Frontal cortex (tissue), 4 donors: ENCODE measurements around the gene PSMD10. TPM values are rescaled to one million over a fixed set of nuclear protein-coding genes. Genes with fewer than 3 reads are reported as not detected.

ENCODE experiments used
- DNase-seq, 2 donors: peaks; one replicate each; pipeline ENCODE4 v3.0.0; 2012; ENCODE audit warnings: low spot score in 2 of 2
- FAIRE-seq: peaks from 2 replicates; lab custom pipeline; 2012; peaks lifted over from hg19 to GRCh38; lab: Jason Lieb, UNC
- total RNA-seq: library from RNA; depleted of rRNA; stranded (reverse); fragments of >200 nt; gene quantifications from one replicate; pipeline ENCODE4 v1.2.3, GENCODE V29; 2014
- donor health status: control.
- donor health status: control.
- donor health status: control.

The PSMD10 gene, protein sequence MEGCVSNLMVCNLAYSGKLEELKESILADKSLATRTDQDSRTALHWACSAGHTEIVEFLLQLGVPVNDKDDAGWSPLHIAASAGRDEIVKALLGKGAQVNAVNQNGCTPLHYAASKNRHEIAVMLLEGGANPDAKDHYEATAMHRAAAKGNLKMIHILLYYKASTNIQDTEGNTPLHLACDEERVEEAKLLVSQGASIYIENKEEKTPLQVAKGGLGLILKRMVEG
- total RNA-seq = 124 TPM

DNA sequence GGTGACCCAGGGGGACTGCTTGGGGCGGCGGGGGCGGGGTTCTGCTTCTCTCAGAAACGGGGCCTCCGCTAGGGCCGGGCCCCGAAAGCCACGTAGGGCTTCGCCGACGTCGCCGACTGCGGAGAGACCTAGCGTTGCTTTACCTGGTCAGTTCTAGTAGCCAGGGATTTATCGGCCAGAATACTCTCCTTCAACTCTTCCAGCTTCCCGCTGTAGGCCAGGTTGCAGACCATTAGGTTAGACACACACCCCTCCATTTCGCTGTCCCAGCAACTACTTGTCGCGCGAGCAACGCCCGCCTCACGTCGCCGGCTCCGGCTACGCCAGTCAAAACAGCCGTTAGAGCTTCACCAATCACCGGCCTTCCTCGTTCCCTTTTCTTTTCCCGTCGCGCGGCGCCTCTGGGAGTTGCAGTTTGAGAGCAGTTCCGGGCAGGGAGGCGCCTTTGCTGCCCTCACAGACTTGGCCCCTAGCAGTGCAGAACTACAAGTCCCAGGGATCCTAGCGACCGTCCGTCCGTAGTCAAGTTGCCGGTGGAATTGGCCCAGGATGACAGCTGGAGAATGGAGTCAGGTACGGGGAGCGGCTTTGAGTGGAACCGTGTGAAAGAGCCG lies at the start of gene PSMD10, which contains the start of gene ATG4A:
TSS of gene PSMD10 (minus strand) at position 279 of the 614 bp plus-strand sequence. CDS start at position 257, 22 bp downstream.
TSS of gene ATG4A (plus strand) at position 515 of the 614 bp plus-strand sequence. CDS start at position 564, 49 bp downstream.
- DNase-seq (peak; percentile 37 to 60), FAIRE-seq (no peak)

DNA sequence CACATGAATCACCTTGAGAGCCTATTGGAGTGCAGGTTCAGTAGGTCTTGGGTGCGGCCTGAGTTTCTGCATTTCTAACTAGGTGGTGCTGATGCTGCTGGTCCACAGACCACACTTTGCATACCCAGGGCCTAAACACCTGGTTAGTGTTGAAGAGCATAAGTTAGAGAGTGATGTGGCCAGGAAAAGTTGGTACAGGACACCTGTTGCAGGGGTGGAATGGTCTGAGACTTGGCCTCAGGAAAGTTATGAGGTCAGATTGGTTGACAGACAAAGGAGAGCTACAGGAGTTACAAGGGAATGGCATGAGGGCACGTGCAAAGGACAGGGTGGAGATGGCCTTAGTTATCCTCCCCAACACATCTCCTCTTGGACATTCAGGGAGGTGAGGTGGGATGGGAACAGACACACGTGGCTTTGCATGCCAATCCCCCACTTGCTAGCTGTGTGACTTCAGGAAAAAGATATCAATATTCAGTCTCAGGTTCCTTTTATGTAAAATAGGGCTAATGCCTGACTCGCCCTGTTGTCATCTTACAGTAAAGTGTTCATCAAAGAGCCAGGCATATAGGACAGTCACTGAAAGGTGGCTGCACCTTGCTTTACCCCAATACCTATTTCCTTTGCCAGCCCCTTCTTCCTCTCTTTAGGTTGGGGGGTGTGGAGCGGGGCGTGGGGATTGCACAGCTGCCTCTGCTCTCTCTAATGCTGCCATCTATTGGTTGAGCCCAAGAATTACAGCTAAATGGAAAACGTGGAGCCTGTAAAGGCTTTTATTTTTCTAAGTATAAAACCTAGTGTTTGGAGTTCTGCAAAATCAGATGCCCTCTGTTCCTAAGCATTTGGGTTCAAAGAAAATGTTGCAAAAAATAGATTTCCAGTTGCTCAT lies 47.7 kb upstream of the PSMD10 start:
- FAIRE-seq = no peak

GRCh38 chrX:108134724-108135123 lies 43.4 kb upstream of the PSMD10 start:
- DNase-seq (no peak), FAIRE-seq (no peak)

More for the DNA sequence above, 47.7 kb upstream of the PSMD10 start:
- DNase-seq = no peak

- no peak for FAIRE-seq
- no peak for DNase-seq
These were observed 41.5 kb upstream of the PSMD10 start for GRCh38 chrX:108132876-108133275.

DNA sequence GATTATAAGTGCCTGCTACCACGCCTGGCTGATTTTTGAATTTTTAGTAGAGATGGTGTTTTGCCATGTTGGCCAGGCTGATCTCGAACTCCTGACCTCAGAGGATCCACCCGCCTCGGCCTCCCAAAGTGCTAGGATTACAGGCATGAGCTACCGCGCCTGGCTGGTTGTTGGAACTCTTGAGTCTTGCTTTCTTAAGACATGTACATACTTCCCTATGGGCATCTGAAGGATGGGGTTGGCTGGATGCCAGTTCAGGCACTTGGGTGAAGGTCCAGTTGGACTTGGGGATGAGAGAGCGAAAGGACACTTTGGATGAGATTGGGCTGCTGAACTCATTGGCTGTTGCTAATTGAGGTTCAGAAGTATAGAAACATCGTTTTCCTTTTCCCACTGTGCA lies 40.7 kb upstream of the PSMD10 start:
- FAIRE-seq (no peak), DNase-seq (no peak)

- FAIRE-seq (no peak), DNase-seq (no peak)
These were observed 40.1 kb upstream of the PSMD10 start for GRCh38 chrX:108131471-108131870.

- FAIRE-seq (no peak), DNase-seq (no peak)
These were observed 39.5 kb upstream of the PSMD10 start for GRCh38 chrX:108130889-108131288.

DNA sequence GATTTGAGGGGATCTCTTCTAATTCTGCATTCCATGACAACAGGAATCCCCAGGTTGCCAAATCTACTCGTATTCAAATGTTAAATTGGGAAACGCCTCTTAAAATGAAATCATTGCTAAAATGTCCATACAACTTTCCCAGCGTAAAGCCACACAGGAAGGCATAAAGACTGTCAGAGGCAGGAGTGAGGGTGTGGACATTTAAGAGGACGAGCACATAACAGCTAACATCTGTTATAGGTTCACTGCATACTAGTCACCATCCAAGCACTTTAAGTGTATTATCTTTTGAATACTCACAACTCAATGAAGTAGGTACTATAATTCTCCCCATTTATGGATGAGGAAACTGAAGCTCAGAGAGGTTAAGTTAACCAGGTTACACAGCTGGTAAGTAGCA lies 35.8 kb upstream of the PSMD10 start:
- no peak for FAIRE-seq
- no peak for DNase-seq

DNA sequence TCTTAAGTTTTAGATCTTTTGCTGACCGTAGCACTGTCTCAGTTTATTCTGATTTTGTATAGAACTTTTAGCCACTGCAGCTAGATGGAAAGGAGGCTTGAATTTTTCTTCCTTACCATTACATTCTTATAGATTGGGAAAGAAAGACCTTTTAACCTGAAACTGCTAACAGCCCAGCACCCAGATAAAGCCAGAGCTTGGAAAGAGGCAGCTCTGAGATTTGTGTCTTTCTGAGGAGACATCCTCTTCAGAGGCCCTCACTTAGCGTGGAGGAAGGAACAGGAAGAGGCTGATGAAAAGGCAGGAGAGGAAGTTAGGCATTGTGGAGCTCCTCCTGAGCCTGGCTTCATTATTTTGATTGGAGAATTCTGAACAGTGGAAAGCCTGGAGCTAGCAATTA lies 35.3 kb upstream of the PSMD10 start:
- FAIRE-seq = no peak
- no peak for DNase-seq

GRCh38 chrX:108123591-108124366 lies 32.4 kb upstream of the PSMD10 start:
- DNase-seq (no peak), FAIRE-seq (no peak)

DNA sequence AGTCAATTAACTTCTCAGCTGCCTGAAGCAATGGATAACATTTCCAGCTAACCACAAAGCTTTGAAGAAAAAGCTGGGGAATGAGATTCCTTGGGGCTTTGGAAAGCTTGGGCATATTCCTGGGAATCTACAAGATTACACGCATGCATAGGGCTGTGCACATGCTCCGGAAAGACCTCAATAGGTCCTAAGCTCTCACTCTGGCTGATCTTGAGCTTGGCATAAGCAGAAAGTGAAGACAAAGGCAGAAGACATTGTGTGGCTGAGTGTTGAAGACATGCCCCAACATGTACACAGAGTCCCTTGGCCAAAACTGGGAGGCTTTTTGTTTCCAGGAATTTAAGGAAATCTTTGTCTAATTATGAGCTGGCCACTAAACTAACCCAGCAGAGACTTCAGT lies 31.4 kb upstream of the PSMD10 start:
- DNase-seq = no peak
- no peak for FAIRE-seq

- FAIRE-seq = no peak
These were observed 29.9 kb upstream of the PSMD10 start for GRCh38 chrX:108121291-108121690.

GRCh38 chrX:108117988-108118387 lies 26.6 kb upstream of the PSMD10 start:
- DNase-seq (no peak), FAIRE-seq (no peak)

More at GRCh38 chrX:108121291-108121690, 29.9 kb upstream of the PSMD10 start:
- no peak for DNase-seq

- no peak for DNase-seq
- no peak for FAIRE-seq
These were observed 23.2 kb upstream of the PSMD10 start for GRCh38 chrX:108114541-108114940.

DNA sequence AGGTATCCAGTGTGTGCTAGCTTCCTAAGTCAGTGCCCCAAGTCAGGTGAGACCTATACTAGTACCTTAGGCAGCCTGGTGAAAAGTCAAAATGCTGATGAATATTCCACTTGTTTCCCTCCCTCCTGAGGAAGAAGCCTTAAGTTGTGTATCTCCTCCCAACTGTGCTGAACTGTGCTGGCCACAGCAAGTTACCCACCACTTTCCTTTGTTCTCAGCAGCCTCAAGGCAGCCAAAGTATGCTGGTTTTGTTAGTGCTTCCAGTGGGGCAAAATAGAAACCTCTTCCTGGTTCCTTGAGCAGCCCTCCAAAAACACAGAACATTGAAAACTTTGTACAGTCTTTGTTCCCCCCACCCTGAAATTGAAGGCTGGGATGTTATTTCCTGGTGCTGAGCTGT lies 14.1 kb upstream of the PSMD10 start:
- FAIRE-seq = no peak

GRCh38 chrX:108097380-108097779 lies 6.0 kb upstream of the PSMD10 start:
- FAIRE-seq (no peak), DNase-seq (no peak)

More for the DNA sequence above, 14.1 kb upstream of the PSMD10 start:
- no peak for DNase-seq

DNA sequence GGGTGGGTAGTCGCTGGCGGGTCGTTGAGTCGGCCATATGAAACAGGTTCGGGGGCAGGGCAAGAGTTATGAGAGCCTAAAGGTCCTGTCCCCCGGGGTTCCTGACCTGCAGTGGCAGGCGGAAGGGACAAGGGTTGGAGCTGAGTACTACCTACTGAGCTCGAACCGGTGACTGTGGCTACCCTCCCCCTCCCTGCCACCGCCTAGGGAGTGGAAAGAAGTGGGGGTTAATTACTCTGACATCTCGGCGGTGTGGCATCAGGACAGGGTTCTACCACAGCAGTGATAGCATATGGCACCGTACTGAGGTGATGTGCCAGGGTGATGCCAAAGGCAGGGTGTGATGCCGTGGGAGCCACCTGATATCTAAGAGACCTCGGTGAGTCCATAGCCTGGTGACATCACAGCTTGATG lies 543 bp upstream of the PSMD10 start:
- no peak for FAIRE-seq
- DNase-seq = peak in 1 of 2 donors; percentile 1

DNA sequence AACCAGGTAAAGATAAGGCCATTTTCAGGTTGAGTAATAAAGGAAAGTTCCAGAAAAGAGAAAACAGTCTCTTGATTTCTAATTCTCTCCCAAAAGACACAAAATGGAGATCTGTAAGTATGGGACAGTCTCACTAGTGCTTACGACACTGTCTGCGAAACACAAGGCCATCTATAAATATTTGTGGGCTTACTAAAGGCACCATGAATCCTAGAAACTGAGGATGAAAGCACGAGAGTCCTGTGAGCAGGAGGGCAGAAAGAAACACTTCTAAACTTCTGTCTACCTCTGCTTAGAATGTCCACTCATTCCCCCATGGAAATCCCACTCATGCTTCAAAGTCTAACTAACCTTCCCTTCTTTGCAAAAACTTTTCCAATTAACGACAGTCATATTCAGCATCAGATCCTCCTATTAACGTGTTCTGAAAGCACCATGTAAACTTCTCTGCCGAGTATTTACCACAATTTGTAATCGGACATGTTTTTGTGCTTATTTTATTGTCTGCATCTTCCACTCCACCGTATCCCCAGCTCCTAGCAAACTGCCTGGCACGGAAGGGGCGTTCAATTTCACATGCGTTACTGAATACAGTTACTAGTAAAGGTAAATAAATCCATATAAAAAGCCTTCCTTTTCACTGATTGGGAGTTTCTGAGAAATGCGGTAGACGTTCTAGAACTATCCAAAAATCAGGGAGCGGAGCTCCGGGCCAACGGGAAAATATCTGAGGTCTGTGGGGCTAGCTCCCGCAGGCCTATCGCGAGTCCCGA lies 665 bp downstream of the PSMD10 start:
- FAIRE-seq (no peak), DNase-seq (no peak)

DNA sequence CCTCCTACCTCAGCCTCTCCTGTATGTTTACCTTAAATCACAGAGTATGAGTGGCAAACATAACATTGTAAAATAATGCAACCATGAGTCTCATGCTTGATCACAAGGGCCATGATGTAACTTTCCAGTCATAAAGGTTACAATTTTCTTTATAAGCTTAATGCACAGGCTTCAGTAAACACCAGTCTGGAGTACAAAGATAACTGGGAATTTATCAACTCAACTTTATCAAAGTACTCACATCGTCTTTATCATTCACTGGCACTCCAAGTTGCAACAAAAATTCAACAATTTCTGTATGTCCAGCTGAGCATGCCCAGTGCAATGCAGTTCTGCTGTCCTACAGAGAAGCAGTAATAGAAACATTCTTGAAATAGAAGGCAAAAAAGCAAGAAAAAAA lies 2.8 kb downstream of the PSMD10 start:
- no peak for FAIRE-seq
- no peak for DNase-seq
